ENCODE results near the gene BOK. TPM values are rescaled to one million over a fixed set of nuclear protein-coding genes. Genes with fewer than 3 reads are reported as not detected.

BOK gene
- total RNA-seq, 1 experiment from 2014 or later, result 41.5 TPM

GRCh38 chr2:241574911-241575623, 16.5 kb downstream of the BOK start:
- BruUV-seq (replicated peaks), result no TSS peak
- H2AFZ ChIP-seq (ENCODE audit: low read depth, low read length, poor library complexity, severe bottlenecking), result no peak overlapping the region
- ATAC-seq (peak; percentile 33), DNase-seq (ENCODE audit: low read depth, low spot score) (no peak)
- no peaks in the 10 kb centered on the region for H3K27me3 ChIP-seq (ENCODE audit: insufficient read depth, low read length)
- intact Hi-C loops (cut with micrococcal nuclease), result no loop called here
- no peaks in the 10 kb centered on the region for H3K4me1 ChIP-seq (ENCODE audit: control insufficient read depth in 1 of 2, insufficient read depth in 2 of 2, low read length in 2 of 2)
- POLR2A ChIA-PET, result no interaction called here
- H3K79me2 ChIP-seq (ENCODE audit: insufficient read depth, low read length), result no peaks in the 10 kb centered on the region
- no peak overlapping the region for H3K4me2 ChIP-seq (ENCODE audit: low read length)
- peaks cover 2 to 6% of the 10 kb centered on the region in 2 experiments for H3K36me3 ChIP-seq (ENCODE audit: control insufficient read depth in 1 of 2, insufficient read depth in 2 of 2, low read length in 2 of 2)
- TF ChIP-seq ZBTB33 (IDR thresholded peaks at IDR 0.05; ENCODE audit: extremely low read depth, insufficient replicate concordance, low read length) (no peak), TCF7L2 (IDR thresholded peaks at IDR 0.05; ENCODE audit: borderline replicate concordance, extremely low read depth, insufficient read depth, insufficient read length) (no peak), SIN3A (IDR thresholded peaks at IDR 0.05; ENCODE audit: low read depth) (no peak), POLR2AphosphoS5 (IDR thresholded peaks at IDR 0.05; ENCODE audit: low read depth, low read length) (peak; percentile 42; the same call in 1 of the 2 replicates), CEBPB (IDR thresholded peaks at IDR 0.05; ENCODE audit: low read depth) (no peak), ELF1 (IDR thresholded peaks at IDR 0.05; ENCODE audit: borderline replicate concordance, low read depth) (no peak)
- H4K20me1 ChIP-seq (ENCODE audit: insufficient read depth), result no peaks in the 10 kb centered on the region
- no peak overlapping the region for H3K9ac ChIP-seq (ENCODE audit: low read length)
- H3K9me3 ChIP-seq (ENCODE audit: control insufficient read depth in 1 of 2, insufficient read depth in 1 of 2, low read depth in 1 of 2, low read length in 2 of 2), result no peaks in the 10 kb centered on the region
- CTCF ChIA-PET, result no interaction called here
- no peak overlapping the region for H3K27ac ChIP-seq (ENCODE audit: low read depth, low read length)
- RAD21 ChIA-PET (ENCODE audit: low non-redundant PET in 1 of 2, low total read pairs in 2 of 2, uncharacterized antibody in 2 of 2, unreplicated experiment in 2 of 2), result no interaction called here
- no peaks in the 10 kb centered on the region for H3K9me2 ChIP-seq (ENCODE audit: insufficient read depth)
- no peak overlapping the region for H3K4me3 ChIP-seq (replicated peaks in 1 of 2; ENCODE audit: low read depth in 1 of 2, low read length in 2 of 2)

Data from HCT116 (cell line).